ENCODE results near the gene GMPPA. TPM values are rescaled to one million over a fixed set of nuclear protein-coding genes. Genes with fewer than 3 reads are reported as not detected.

GMPPA gene
- total RNA-seq, 1 donor from 2014 or later, result 19.9 TPM

- no peak for ATAC-seq
These were observed 12.2 kb upstream of the GMPPA start for GRCh38 chr2:219486380-219486959.

GRCh38 chr2:219488149-219488843 lies 10.4 kb upstream of the GMPPA start:
- no peak for ATAC-seq

GRCh38 chr2:219488844-219489194 lies 9.9 kb upstream of the GMPPA start:
- ATAC-seq, result no peak

- no peak for ATAC-seq
These were observed 9.4 kb upstream of the GMPPA start for GRCh38 chr2:219489315-219489714.

GRCh38 chr2:219490186-219490585 lies 8.5 kb upstream of the GMPPA start:
- no peak for ATAC-seq

DNA sequence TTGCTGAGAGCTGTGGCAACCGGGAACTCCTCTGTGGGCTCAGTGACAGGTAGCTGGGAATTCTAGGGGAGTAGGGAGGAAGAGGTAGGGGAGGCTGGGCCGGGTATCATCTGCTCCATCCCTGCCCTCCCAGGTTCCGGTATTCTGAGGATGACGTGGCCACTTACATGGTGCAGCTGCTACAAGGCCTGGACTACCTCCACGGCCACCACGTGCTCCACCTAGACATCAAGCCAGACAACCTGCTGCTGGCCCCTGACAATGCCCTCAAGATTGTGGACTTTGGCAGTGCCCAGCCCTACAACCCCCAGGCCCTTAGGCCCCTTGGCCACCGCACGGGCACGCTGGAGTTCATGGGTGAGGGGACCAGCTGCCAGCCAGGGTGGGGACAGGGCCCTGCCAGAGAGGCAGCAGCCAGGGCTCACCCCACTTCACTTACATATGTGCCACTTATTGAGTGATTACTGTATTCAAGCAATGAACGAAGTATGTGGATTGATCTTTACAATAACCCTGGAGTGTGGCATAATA lies 8.0 kb upstream of the GMPPA start:
- no peak for ATAC-seq

GRCh38 chr2:219491278-219491963 lies 7.3 kb upstream of the GMPPA start:
- ATAC-seq, result no peak

DNA sequence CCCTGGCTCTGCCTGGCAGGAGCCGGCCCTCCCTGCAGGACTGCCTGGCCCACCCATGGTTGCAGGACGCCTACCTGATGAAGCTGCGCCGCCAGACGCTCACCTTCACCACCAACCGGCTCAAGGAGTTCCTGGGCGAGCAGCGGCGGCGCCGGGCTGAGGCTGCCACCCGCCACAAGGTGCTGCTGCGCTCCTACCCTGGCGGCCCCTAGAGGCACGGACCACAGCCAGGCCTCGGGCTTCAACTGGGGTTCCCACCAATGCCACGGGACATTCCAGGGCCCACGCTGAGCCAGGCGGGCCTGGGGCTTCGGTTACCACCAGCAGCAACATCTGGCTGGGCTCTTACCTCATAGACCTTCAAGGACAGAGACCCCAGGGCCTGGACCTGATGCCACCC lies 6.1 kb upstream of the GMPPA start:
- no peak for ATAC-seq

- no peak for ATAC-seq
These were observed 5.6 kb upstream of the GMPPA start for GRCh38 chr2:219493086-219493485.

- ATAC-seq, result no peak
These were observed 3.6 kb upstream of the GMPPA start for GRCh38 chr2:219494952-219495530.

DNA sequence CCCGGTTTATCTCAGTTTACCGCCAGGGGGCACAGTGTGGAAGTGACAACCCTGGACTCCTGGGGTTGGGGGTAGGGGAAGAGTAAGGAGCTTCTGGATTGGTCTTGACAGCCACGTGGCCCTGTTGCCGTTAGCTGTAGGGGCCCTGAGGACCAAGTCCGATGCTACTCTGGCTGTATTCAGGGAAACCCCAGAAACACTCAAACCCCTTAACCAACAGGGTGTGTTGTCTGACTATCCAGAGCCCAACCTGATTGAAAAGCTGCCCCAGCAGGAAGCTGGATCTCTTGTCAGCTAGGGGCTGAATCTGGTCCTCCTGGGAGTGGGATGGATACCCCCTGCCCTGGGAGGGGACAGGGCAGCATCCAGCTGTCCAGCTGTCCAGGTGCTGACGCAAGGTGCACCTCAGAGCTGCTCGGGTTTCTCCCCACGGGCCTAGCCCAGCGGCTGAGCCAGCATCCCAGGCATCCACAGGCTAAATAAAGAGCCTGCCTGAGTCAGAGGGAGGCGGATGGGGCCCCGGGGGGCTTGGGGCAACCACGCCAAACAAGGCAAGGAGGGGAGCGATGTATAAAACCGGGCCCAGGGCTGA lies 3.1 kb upstream of the GMPPA start:
- no peak for ATAC-seq

- no peak for ATAC-seq
These were observed 2.4 kb upstream of the GMPPA start for GRCh38 chr2:219496247-219496824.

DNA sequence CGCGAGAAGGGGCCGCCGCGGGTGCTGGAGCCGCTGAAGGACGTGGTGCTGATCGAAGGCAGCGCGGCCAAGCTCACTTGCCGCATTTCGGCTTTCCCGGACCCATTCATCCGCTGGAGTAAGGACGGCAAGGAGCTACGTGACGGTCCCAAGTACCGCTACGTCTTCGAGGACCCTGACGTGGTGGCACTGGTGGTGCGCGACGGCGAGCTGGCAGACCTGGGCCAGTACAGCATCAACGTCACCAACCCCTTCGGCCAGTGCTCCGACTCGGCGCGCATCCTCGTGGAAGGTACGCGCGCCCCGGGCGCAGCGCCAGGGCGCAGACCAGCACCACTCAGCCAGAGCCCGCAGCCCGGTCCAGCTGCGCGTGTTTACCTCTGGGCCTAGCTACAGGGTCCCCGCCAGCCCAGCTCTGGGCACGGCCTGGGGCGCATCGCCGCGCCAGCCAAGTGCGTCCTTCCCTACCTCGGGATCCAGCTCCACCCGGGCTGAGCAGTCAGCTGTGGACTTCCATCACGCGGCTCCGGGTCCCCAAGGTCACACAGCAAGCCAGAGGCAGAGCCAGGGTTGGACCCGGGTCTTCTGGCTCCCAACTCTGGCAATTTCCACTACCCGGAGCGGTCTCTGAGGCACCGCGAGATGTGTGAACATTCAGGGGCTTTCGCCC lies 1.7 kb upstream of the GMPPA start:
- no peak for ATAC-seq

DNA sequence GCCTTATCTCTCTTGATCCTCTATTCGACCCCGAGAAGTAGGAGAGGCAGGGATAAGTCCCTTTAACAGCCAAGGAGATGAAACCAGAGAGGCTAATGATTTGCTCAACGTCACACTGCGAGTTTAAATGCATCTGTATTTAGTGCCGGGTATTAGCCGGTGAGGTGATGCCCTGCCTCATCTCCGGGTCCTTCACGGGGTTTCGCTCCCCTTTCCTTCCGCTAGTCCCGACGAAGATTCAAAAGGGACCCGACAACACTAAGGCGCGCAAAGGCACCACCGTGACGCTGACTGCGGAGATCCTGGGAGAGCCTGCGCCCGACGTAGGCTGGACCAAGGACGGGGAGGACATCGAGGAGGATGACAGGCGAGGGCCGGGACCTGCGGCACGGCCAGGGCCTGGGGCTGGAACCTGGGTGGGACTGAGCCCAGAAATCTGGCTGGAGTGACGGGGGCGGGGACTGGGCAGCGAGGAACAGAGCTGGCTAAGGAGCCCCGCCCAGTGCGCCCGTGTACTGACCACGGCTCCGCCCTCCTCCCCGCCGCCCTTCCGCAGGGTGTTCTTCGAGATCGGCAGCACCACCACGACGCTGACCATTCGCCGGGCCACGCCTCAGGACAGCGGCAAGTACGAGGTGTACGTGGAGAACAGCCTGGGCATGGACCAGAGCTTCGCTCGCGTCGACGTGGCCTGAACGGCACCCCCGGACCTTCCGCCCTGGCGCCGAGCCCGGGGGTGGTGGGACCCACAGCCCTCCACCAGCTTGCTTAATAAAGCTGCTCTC lies 1.0 kb upstream of the GMPPA start:
- ATAC-seq, result peak; percentile 58

GRCh38 chr2:219499058-219499307 lies 292 bp downstream of the GMPPA start:
- ATAC-seq, result no peak

DNA sequence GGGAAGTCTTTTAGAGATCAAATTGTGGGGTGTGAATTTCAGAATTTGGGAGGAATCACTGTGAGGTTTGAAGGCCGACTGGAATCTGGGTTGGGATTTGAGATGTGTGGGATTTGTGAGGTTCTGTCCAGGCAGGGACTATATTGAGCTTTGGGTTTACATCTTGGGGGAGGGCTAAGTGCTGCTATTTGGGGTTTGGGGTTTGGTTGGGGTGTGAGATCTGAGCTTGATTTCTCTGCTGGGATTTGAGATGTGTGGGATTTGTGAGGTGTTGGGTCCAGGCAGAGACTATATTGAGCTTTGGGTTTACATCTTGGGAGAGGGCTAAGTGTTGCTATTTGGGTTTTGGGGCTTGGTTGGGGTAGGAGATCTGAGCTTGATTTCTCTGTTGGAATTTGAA lies 864 bp downstream of the GMPPA start:
- no peak for ATAC-seq

DNA sequence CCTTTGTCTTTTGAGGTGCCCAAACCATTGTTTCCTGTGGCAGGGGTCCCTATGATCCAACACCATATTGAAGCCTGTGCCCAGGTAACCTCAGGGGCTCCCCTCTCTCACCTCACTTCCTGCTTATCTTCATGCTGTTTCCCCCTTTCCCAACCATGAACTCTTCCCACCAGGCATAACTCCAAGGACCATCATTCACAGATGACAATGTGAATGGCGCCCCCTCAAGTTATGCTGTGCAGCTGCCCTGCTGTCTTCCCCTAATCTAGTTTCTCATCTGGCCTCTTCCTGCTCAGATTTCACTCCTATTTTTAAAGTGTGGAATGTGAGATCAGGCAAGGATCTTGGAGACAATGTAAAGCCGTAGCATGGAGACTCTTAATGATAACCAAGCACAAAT lies 1.4 kb downstream of the GMPPA start:
- no peak for ATAC-seq

GRCh38 chr2:219501849-219502248 lies 3.2 kb downstream of the GMPPA start:
- ATAC-seq, result no peak

DNA sequence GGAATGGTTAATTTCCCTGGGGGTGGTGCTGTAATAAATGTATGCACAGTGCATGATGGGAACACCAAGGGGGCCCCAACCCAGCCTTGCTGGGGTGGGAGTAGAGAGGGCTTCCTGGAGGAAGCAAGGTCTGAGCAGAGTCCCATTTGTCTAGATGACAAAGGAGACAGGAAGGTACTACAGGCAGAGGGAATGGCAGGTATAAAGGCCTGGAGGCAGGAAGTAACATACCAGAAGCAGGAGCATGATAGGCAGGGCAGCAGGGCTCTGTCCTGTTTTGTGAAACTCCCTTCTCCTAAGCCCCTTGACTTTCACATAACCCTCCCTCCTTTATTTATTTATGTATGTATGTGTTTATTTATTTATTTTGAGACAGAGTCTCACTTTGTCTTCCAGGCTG lies 3.9 kb downstream of the GMPPA start:
- no peak for ATAC-seq

DNA sequence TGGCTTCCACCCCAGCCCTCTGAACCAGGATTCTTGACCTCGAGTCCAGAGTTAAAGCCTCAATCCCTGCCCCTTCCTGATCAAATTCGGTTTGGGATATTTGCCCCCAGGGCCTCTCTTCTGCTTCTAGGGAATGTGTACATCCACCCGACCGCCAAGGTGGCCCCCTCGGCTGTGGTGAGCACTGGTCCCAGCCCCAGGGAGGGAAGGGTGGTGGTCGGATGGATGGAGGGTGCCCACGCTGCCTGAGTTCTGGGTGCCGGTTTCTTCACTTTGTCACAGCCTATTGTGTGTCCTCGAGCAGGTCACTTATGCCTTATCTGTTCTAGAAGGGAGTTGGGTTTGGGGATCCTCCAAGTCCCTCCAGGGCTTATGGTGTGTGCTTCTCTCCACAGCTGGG lies 6.9 kb downstream of the GMPPA start:
- no peak for ATAC-seq

GRCh38 chr2:219506153-219506801 lies 7.6 kb downstream of the GMPPA start:
- ATAC-seq, result no peak

All from esophagus mucosa (tissue), 1 donor.